Limb (tissue), 2 donors: Measurements from ENCODE around the gene GCNT2.
"Not testable (repeated sequence)": the region's sequence is repeated elsewhere in the genome, so short reads cannot be mapped to it uniquely, and the experiment has no call there.

ENCODE experiments used
- DNase-seq, 2 donors: peaks; one replicate each; pipeline ENCODE4 v3.0.0-alpha.2; 2016; ENCODE audit errors: extremely low spot score in 2 of 2

The GCNT2 gene

DNA sequence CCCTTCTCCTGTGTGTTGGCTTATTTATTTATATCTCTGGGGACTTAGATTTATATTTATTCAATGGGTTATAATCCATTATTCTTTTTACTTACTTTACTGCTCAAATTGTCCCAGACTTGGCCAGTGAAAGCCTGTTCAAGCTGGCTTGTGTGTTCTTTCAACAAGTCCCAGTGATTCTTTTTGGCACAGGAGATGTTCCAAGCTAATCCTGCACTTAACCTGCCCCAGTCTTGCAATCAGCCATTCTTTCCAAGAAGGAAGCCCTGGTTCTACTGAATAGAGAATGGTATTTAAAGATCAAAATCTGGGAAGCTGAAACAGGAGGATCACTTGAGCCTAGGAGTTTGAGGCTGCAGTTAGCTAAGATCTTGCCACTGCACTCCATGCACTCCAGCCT lies 26.7 kb downstream of the GCNT2 start:
- no peak for DNase-seq

DNA sequence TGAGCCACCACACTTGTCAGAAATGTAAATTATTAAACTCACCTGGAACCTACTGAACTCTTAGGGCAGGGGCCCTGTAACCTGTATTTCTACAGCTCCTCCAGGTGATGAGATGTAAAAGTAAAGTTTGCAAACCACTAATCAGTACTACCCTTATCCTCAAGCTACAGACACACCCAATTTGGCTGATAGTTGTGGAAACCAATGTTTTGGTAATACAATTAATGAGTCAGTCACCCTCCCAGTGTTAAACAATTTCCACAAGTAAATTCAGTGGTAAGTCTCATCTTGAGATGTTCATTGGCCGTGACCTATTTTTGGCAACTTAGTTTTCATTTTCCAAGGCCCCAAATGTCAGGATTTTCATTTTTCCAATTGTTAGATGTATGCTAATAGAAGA lies 29.6 kb downstream of the GCNT2 start:
- DNase-seq, result no peak

GRCh38 chr6:10552270-10552810 lies 31.2 kb downstream of the GCNT2 start:
- DNase-seq, result no peak

GRCh38 chr6:10553871-10554270 lies 32.7 kb downstream of the GCNT2 start:
- DNase-seq, result no peak

DNA sequence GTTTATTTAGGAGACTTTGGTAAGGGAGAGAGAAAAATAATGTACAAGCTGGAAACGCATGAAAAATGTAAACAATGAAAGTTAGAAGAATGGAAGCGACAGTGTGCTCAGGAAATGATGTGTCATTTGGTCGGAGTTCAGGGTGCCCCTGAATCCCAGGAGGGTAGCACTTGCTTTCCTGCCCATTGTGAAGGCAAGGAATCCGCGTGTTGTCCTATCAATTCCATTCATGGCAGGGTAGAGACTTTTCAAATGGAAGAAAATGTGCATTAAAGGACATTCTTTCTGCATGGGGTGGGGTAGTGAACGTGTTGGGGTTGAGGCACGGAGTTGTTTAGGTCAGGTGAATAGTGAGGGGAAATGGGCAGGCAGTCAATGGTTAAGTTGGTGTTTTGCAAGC lies 33.7 kb downstream of the GCNT2 start:
- DNase-seq, result no peak

GRCh38 chr6:10555625-10556309 lies 34.6 kb downstream of the GCNT2 start:
- DNase-seq, result peak; percentile 20 to 68

DNA sequence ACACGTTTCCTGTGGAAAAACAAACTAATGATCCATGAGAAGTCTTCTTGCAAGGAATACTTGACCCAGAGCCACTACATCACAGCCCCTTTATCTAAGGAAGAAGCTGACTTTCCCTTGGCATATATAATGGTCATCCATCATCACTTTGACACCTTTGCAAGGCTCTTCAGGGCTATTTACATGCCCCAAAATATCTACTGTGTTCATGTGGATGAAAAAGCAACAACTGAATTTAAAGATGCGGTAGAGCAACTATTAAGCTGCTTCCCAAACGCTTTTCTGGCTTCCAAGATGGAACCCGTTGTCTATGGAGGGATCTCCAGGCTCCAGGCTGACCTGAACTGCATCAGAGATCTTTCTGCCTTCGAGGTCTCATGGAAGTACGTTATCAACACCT lies 35.4 kb downstream of the GCNT2 start:
- no peak for DNase-seq

DNA sequence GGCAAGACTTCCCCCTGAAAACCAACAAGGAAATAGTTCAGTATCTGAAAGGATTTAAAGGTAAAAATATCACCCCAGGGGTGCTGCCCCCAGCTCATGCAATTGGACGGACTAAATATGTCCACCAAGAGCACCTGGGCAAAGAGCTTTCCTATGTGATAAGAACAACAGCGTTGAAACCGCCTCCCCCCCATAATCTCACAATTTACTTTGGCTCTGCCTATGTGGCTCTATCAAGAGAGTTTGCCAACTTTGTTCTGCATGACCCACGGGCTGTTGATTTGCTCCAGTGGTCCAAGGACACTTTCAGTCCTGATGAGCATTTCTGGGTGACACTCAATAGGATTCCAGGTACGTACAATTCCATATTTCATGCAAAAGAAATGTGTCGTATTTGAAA lies 35.8 kb downstream of the GCNT2 start:
- DNase-seq, result no peak

DNA sequence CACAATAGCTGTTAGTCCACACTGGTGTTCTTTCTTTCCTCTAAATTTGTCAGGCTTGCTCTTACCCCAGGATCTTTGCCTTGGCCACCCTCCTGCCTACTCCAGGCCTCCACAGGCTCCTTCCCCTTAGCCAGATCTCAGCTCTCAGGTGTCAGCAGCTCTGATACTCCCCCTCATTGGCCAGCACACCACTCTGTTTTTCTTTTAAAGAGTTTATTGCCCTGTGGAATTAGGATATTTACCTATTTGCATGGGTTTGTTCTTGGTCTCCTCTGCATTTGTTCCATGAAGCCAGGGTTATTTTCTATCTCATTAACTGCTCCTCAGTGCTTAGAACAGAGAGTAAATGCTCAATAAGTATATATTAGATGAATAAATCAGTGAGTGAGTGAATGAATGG lies 36.8 kb downstream of the GCNT2 start:
- DNase-seq, result no peak

DNA sequence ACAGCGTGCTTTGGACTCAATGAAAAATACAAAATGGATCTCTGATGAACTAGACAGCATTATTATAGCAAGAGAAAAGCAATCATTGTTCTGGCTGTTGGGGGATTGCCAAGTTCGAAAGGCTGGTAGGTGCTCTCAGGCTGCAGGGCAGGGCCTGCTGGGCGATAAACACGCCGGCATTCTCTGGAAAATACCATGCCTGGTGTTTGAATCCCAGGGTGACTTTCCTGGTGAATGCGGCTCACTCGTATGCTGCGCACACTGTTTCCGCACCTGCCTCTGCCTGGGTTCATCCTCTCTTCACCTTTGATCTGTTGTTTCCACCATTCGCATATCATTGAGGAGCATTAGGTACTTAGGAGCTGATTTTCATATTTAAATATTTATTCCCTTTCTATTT lies 37.4 kb downstream of the GCNT2 start:
- peak in 1 of 2 donors; percentile 42 for DNase-seq

GRCh38 chr6:10559522-10560152 lies 38.5 kb downstream of the GCNT2 start:
- DNase-seq, result no peak

DNA sequence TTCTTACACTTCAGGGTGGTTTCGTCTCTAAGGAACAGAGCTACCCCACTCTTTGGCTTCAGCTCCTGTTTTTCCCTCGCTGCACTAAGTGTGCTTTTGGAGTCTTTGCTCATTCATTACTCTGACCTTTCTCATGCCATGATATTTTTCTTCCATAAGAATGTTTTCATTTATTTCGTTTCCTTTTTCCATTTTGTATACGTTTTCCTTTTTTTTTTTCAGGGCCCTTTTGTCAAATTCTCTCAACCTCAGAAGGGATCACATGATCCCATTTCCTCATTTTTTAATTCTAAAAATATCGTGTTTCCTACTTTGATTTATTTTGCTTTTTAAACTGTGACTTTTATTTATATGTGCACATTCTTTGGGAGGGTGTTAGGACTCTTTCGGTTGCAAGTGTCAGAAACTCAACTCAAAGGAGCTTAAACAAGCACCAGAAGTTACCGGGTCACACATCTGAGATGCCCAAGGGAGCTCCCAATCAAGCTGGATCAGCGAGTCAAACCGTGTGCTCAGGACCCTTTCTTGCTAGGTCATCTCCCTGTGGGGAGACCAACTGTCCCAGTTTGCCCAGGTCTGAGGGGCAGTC lies 40.6 kb downstream of the GCNT2 start:
- no peak for DNase-seq

GRCh38 chr6:10564975-10565673 lies 44.0 kb downstream of the GCNT2 start:
- no peak for DNase-seq

GRCh38 chr6:10565913-10566312 lies 44.8 kb downstream of the GCNT2 start:
- no peak for DNase-seq

GRCh38 chr6:10567256-10568026 lies 46.3 kb downstream of the GCNT2 start:
- DNase-seq, result no peak

DNA sequence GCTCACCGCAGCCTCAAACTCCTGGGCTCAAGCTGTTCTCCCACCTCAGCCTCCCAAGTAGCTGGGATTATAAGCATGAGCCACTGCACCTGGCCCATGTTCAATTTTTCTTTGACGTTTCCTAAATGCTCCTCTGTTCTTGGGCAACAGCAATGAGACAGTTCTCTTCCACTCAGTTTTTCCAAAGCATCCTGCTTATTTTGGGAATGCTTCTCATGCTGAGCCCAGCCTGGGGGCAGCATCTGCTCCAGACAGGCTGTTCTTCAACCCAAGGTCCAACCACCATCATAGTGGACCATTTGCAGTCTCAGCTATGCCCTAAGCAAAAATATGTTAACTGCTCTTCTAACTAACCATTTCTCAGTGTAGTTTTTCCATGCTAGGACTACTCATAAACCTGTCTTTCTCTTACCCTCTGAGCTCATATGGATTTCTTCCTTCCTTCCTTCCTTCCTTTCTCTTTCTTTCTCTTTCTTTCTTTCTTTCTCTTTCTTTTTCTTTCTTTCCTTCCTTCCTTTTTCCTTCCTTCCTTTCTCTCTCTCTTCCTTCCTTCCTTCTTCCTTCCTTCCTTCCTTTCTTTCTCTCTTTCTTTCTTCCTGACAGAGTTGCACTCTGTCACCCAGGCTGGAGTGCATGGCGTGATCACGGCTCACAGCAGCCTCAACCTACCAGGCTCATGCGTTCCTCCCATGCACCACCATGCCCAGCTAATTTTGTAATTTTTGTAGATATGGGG lies 48.4 kb downstream of the GCNT2 start:
- no peak for DNase-seq

GRCh38 chr6:10575519-10575918 lies 54.4 kb downstream of the GCNT2 start:
- not testable (repeated sequence) for DNase-seq

DNA sequence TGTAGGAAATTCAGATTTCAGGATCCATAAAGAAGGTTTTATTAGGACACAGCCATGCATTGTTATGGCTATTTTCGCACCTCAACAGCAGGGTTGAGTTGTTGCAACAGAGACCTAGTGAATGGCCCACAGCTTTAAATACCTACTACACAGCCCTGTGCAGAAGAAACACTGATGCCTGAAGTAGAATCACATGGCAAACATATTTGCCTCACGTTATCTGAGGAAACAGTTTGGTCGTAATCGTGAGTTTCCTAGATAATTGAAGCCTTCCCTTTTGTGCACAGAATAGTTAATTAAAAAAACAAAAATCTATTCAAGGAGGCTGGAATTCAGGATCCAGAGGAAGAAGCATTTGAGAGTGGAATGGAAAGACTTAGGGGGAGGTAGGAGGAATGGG lies 55.1 kb downstream of the GCNT2 start:
- no peak for DNase-seq

DNA sequence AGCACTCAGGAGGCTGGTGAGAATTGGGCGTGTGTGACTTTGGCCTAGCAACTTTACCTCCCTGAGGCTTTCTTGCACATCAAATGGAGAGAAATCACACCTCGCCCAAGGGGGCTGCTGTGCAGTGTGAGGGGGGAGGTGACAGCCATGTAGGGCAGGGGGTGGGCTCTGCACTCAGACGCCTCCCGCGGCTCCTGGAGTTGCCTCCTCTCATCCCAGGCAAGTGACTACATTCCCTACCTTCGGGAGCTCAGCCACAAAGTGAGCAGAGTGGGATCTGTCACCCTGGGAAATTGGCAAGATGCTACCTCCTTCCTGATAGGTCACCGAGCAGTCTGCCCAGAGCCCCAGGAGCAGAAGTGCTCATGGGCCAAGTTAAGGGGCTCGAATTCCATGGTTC lies 56.0 kb downstream of the GCNT2 start:
- no peak for DNase-seq

DNA sequence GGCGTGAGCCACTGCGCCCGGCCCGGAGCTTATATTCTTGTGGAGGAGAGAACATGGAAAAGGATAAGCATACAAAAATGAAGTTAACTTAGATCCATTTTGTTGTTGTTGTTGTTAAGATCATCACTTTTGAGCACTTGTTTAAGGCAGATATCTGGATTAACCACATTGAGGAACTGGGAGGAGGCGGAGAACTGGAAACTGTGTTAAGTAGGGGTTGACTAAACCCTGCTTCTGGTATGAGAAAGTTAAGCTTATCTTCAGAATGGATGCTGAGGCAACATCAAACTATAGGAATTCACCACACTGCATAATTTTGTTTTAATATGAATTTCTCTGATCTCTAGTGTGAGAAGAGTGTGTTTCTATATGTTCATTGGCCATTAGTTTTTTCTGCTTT lies 57.6 kb downstream of the GCNT2 start:
- no peak for DNase-seq

DNA sequence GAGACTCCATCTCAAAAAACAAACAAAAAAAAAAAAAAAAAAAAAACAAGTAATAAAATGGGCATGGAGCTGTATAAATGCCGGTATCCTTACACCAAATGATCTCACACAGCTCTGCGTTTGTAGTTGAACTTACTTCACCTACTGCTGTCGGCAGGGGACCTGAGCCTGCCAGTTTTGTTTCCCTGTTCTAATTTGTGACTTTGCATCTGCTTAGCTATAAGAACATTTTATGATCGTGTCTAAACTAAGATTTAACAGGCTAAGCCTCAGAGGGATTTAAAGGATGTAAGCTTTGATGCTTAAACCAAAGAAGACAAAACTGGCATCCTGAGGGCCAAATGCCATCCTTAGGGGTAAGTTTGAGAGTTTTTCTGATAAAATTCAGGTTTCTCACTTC lies 58.7 kb downstream of the GCNT2 start:
- DNase-seq, result no peak
